SIG-M5 (cell line): Measurements from ENCODE around the gene B4GALT3.
"Not testable (repeated sequence)": the region's sequence is repeated elsewhere in the genome, so short reads cannot be mapped to it uniquely, and the experiment has no call there.

Source experiments
- DNase-seq: peaks from one replicate; lab custom pipeline; 2025; lab: John Stamatoyannopoulos, UW

Gene B4GALT3

DNA sequence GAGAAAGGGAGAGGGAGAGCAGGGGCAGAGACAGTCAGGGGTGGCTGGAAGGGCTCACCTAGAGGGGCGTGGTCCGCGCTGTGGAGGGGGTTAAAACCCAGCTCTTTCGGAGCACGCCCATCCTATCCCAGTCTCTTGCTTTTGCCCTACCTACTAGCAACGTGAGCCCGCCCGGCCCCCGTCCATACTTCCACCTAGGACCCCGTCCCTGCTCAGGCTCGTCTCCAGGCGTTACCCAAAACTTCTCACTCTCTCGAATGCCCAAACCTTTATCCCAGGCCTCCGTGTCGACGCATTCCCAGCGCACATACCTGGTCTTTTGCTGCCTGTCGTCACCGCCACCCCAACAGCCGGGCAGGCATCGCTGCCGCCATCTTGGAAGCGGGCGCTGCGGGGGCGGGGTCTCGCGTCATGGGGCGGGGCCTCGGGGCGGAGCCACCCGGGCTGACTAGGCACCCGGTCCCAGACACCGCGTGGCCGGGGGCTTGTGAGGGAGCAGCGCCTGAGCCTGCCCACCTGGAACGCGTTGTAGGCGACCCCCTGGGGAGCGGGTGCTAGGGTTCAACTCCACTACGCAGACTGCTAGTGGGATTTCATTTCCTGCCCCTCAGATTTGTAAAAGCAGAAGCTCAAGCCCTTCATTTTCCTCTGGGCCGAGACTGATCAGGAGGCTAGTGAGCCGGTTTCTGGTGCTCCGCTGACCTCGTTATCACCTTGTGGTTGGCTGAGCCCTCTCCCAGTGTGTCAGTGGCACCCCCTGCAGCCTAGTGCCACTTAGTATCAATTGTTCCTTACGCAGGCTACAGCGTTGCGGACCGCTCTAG is at the start of gene B4GALT3:
TSS of gene B4GALT3 (minus strand) at position 396 of the 824 bp plus-strand sequence. CDS start 1,447 bp downstream, outside the sequence.
- DNase-seq, result no peak

- no peak for DNase-seq
These were observed 49.5 kb upstream of the B4GALT3 start for GRCh38 chr1:161226759-161227158.

DNA sequence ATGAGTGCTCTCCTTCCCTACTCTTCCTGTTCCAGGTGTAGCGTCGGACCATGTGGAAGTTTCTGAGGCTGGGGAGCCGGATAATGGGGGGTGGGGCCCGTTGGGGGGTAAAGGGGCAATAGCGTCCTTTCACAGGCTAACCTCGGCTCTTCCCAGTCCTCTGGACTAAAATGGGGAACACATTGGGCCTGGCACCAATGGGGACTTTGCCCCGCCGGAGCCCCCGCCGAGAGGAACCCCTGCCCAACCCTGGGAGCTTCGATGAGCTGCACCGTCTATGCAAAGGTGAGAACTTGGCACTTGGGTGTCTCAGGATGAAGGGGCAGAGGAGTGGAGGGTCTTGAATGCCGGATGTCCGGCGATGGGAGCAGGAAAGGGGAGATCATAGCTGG is 49.0 kb upstream of the B4GALT3 start:
- DNase-seq, result no peak

DNA sequence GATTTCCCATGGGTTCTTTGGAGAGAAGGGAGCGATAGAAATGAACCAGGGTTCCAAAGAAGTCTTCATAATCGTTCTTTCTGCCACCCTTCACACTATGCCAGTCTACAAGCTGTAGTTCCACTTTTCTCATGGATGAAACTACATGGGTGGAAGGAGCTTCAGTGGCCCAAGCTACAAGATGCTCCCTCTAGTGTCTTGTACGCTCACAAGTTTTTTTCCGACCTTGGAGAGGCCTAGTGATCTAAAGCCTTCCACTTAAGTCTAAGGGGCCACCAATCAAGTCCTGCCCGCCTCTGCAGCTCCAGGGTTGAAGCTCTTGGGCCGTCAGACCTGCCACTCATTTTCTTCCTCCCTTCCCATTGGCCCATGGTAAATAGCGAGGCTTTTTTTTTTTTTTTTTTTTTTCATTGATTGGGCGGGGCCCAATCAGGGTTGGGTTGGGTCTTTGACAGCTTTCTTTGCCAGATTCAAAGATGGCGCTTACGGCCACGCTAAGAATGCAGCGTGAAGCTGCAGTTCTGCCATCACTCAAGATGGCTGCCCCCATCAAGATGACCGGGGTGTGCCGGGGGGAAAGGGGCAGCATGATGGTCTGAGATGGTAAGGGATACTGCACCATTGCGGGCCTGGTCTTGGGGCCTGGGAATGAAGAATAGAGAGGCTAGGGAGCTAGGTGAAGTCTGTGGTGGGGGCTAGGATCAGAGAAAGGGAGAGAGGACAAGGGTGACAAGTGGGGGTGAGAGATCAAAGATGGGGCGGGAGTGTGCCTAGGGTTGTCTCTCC is 48.4 kb upstream of the B4GALT3 start, which contains the start of gene TOMM40L:
TSS of gene TOMM40L (plus strand) at position 527 of the 786 bp plus-strand sequence. CDS start 430 bp downstream, outside the sequence.
- DNase-seq, result peak; percentile 100

DNA sequence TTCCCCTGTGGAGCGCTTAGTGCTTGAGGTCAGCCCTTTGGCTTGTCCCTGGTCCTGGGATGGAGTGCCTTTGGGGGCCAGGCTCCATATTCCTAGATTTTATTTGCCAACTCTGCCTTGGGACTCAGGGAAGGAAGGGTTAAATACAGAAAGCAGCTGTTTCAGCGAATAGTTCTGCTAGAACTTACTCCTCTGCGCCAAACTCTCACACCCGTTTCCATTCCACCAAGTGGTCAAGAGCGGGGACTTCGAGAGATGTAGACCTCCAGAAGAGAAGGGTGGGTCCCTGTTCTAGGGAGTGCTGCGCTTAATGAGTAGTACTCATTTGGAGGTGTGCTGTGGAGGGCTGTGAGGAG is 47.8 kb upstream of the B4GALT3 start:
- DNase-seq, result no peak

GRCh38 chr1:161224695-161225087 is 47.4 kb upstream of the B4GALT3 start:
- not testable (repeated sequence) for DNase-seq

DNA sequence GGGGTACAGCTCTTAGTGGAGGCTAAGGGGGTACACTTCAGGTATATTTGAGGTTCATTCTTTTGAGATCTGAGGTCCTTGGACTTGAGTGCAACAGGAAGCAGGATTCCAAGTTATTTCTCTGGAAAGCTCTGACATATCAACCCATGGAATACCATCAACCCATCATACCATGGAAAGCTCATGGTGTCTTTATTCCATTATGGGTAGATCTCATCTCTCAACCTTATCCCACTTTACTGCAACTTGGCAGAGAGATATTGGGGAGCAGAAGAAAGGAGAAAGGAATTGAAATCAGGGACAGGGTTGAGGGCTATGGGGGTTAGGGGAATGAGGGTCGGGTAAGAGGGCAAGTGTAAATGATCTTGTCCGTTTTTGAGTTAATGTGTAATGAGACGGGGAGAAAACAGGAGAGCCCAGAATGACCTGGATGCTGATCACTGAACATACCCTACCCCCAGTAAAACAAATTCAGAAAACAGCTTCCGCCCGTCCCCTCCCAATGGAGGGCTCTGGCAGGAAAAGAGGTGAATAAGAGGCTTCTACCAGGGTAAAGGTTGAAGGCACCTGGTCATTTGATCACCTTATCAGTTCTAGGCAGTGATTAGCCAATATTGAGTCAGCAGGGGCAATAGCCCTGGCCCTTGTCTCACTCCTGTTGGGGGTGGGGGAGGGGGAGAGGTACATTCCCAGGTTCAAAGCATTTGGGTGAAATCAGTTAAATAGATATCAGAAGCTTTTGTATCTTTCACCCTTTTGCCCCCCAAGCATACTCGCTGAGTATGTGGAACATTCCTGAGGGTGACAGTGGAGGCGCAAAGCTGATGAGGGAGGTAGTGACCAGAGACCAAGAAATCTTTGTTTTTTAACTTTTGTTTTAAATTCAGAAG is 46.7 kb upstream of the B4GALT3 start:
- DNase-seq, result no peak

DNA sequence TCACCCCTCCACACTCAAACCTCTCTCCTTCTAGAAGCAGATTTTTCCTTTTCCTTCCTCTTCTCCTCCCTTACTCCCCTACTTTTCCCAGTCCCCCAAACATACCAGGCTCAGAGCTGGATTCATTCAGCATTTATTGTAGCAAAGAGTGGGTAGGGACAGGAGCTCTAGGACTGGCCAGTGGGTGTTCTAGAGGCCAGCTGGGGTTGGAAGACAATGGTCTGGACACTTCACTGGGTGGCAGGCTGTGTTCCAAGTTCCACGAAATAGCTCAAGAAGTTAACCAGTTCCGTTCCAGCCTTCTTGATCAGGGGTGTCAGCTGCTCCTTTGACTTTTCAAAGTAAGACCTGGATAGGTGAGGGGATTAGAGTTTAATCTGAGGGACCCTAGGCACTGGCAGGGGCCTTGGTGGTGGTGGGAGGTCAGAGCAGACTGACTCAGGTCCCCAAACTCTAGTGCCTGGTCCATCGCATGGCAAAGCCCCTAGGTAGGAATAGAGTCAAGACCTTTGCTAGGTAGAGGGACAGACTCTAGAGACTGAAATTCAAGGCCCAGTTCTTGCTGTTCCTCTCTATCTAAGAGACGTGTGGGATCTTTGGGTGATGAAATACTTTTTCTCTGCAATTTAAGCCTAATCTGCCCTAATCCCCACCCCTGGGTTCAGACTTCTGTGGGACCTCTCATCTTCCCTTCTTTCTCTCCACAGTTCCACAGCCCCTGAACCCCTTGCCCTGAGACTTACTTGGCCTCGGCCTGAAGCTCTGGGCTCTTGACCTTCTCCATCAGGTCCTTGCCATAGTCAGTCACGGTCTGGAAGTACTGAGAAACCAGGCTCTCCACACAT is 45.1 kb upstream of the B4GALT3 start:
- no peak for DNase-seq

- DNase-seq, result no peak
These were observed 42.7 kb upstream of the B4GALT3 start for GRCh38 chr1:161220002-161220401.

DNA sequence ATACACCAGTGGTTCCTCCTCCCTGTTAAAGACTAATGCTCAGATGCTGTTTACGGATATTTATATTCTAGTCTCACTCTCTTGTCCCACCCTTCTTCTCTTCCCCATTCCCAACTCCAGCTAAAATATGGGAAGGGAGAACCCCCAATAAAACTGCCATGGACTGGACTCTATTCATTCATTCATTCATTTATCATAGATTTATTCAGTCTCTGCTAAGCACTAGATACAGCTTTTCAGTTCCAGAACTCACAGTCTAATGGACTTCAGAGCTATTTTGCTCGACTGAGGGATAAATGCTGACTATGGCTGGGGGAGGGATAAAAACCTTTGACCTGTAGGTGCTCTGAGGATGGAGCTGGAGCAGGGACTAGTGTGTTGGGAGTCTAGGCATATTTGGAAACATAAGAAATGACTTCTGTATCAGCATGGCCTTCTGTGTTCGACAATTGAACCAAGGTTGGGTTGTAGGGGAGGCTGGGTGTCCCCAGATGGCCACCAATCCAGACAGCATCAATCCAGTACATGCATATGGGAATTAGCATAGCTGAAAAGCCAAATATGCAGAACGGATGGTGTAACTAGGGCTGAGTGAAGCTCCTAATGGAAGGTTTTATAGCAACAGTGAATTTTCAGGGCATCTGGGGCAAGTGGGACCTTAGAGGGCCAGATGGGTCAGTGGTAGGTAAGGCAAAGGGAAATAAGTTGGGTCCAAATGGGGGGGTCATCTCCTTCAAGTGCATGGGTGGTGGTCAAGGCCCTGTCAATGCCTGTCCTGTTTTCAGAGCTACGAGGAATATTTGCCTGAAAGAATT is 42.0 kb upstream of the B4GALT3 start:
- DNase-seq, result no peak

DNA sequence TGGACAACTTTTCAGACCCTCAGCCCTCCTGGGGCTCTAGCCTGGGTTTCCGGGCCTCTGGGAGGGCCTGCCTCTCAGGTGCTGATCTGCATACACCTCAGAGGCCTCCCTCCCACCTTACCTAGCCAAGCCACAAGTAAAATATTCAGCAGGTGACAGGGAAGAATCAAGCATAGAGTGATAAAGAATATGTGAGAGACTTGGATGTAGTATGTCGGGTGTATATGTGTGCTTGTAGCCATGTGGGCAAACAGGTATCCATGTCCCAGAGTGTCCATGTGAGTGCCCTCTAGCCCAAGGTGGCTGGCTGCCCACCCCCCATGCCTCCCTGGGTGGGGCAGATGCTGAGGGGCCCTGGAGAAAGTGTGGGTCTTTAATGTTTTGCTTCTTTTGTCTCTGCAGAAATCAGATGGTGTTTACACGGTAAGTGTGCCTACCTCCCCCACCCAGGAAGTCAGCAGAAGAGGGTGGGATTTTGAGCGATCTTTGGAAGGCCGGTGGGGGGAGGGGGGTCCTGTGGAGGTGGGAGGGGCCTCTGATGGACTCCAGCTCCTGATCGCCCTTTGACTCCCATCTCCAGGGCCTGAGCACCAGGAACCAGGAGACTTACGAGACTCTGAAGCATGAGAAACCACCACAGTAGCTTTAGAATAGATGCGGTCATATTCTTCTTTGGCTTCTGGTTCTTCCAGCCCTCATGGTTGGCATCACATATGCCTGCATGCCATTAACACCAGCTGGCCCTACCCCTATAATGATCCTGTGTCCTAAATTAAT is 41.2 kb upstream of the B4GALT3 start:
- no peak for DNase-seq

- no peak for DNase-seq
These were observed 40.5 kb upstream of the B4GALT3 start for GRCh38 chr1:161217831-161218230.

- peak; percentile 93 for DNase-seq
These were observed 39.8 kb upstream of the B4GALT3 start for GRCh38 chr1:161216945-161217712.

GRCh38 chr1:161215076-161215475 is 37.8 kb upstream of the B4GALT3 start, which contains the start of gene FCER1G:
Gene FCER1G (plus strand): TSS chr1:161215295. CDS start chr1:161215322, 27 bp downstream.
- no peak for DNase-seq

DNA sequence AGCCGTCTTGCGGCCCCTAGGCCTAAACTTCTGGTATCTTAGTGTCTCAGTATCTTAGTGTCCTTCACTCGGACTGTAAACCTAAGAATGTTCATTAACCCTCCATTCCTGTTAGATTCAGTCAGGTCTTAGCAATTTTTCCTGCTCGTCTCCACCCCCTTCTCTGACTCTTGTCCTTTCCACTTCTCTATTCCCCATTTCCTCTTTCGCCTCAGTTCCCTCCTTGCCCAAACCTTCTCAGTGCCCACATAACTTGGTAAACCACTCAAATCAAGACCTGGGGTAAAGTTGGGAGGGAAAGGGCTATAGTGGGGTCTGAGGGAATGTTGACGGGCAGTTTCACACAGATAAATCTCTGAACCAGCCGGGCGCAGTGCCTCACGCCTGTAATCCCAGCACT is 37.1 kb upstream of the B4GALT3 start:
- DNase-seq, result no peak

DNA sequence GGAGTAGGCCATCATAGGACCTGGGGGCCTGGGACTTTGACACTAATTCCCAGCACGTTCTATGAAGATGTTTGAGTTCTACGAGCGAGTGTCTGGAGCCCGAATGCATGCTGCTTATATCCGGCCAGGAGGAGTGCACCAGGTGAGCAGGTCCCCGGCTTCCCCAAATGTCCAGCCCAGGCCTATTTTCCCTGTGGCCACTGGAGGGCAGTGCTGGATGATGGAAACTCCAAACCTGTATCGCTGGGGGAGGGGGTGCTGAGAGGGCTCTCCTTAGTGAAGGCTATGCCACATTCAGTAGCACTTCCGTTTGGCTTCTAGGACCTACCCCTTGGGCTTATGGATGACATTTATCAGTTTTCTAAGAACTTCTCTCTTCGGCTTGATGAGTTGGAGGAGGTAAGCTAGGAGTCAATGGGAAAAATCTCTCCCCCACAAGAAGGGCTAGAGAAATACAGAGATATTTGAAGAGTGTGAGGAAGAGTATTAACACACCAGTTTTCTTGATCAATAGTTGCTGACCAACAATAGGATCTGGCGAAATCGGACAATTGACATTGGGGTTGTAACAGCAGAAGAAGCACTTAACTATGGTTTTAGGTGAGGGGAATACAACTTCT is 32.6 kb upstream of the B4GALT3 start:
- DNase-seq, result no peak

GRCh38 chr1:161207173-161207572 is 29.9 kb upstream of the B4GALT3 start:
- DNase-seq, result no peak
